T-helper 2 cell treated with Interferon-gamma antibody and Interleukin-4, amounts not matched to agents 100 ng/mL and 5 ng/mL, for 36 hours (primary cell): ENCODE results near the gene RIPPLY2. TPM values are rescaled to one million over a fixed set of nuclear protein-coding genes. Genes with fewer than 3 reads are reported as not detected.

ENCODE experiments used
- intact Hi-C: fragments of 100-400 bp; cut with micrococcal nuclease; formaldehyde crosslinking; loops from one replicate; pipeline ENCODE4 v1.15.1; 2023
- total RNA-seq: library from RNA; stranded (reverse); gene quantifications from 2 replicates; pipeline ENCODE4 v1.2.3, GENCODE V29; 2022

Gene RIPPLY2
- total RNA-seq, 1 donor from 2014 or later: not detected

- intact Hi-C loops: loop anchor here (1.0 to 10.0 kb wide), 7 partner anchors 25 to 1819 kb away; partner anchors contain the start of genes CEP162, DOP1A, PGM3 and RWDD2A
Measured at GRCh38 chr6:83859410-83860358, 6.5 kb downstream of the RIPPLY2 start, which contains the start of gene CYB5R4. TSS of gene CYB5R4 (plus strand) at chr6:83859689. CDS start at chr6:83859783, 94 bp downstream.

- intact Hi-C loops: loop anchor here (2.0 to 5.0 kb wide), 2 partner anchors 793 to 1818 kb away; partner anchors contain the start of genes DOP1A and UBE3D
Measured at GRCh38 chr6:83860359-83860755, 7.2 kb downstream of the RIPPLY2 start.

- intact Hi-C loops: loop anchor here (2.0 to 5.0 kb wide), 2 partner anchors 794 to 1818 kb away; partner anchors contain the start of genes DOP1A and UBE3D
Measured at GRCh38 chr6:83860782-83861495, 7.8 kb downstream of the RIPPLY2 start.

GRCh38 chr6:83862776-83863471 lies 9.8 kb downstream of the RIPPLY2 start:
- intact Hi-C loops: loop anchor here (5.0 kb wide), 1 partner anchor 796 kb away; the partner anchor contains the start of genes DOP1A and UBE3D

GRCh38 chr6:83867043-83867442 lies 13.9 kb downstream of the RIPPLY2 start:
- intact Hi-C loops: no loop called here

GRCh38 chr6:83867527-83868161 lies 14.5 kb downstream of the RIPPLY2 start:
- intact Hi-C loops: no loop called here

GRCh38 chr6:83868639-83869038 lies 15.5 kb downstream of the RIPPLY2 start:
- intact Hi-C loops: no loop called here

- intact Hi-C loops: no loop called here
Measured at GRCh38 chr6:83870649-83871048, 17.5 kb downstream of the RIPPLY2 start.

- intact Hi-C loops: no loop called here
Measured at GRCh38 chr6:83872386-83873118, 19.4 kb downstream of the RIPPLY2 start.

GRCh38 chr6:83873869-83874268 lies 20.7 kb downstream of the RIPPLY2 start:
- intact Hi-C loops: no loop called here

GRCh38 chr6:83875843-83876242 lies 22.7 kb downstream of the RIPPLY2 start:
- intact Hi-C loops: no loop called here

- intact Hi-C loops: no loop called here
Measured at GRCh38 chr6:83878902-83879644, 25.9 kb downstream of the RIPPLY2 start.

- intact Hi-C loops: loop anchor here (10.0 kb wide), 2 partner anchors 545 to 895 kb away; no protein-coding TSS in a partner anchor
Measured at GRCh38 chr6:83879746-83880145, 26.6 kb downstream of the RIPPLY2 start.

GRCh38 chr6:83883240-83883639 lies 30.1 kb downstream of the RIPPLY2 start:
- intact Hi-C loops: loop anchor here (10.0 kb wide), 2 partner anchors 542 to 892 kb away; no protein-coding TSS in a partner anchor

- intact Hi-C loops: loop anchor here (1.0 to 10.0 kb wide), 5 partner anchors 26 to 1439 kb away; partner anchors contain the start of gene CYB5R4
Measured at GRCh38 chr6:83884523-83884922, 31.4 kb downstream of the RIPPLY2 start.

- intact Hi-C loops: loop anchor here (2.0 to 10.0 kb wide), 3 partner anchors 27 to 889 kb away; partner anchors contain the start of gene CYB5R4
Measured at GRCh38 chr6:83885984-83886383, 32.8 kb downstream of the RIPPLY2 start.

GRCh38 chr6:83889621-83890020 lies 36.5 kb downstream of the RIPPLY2 start:
- intact Hi-C loops: loop anchor here (10.0 kb wide), 2 partner anchors 535 to 885 kb away; no protein-coding TSS in a partner anchor

- intact Hi-C loops: no loop called here
Measured at GRCh38 chr6:83890520-83890919, 37.4 kb downstream of the RIPPLY2 start.

GRCh38 chr6:83891586-83891985 lies 38.4 kb downstream of the RIPPLY2 start:
- intact Hi-C loops: no loop called here
